Measurements from ENCODE around the gene KIAA1671.

GRCh38 chr22:25027959-25028840 lies 75.7 kb downstream of the KIAA1671 start:
- TF ChIP-seq POLR2A (IDR thresholded peaks at IDR 0.05) = no peak
- TF ChIP-seq CTCF (IDR thresholded peaks at IDR 0.05) = no peak

Measured in breast epithelium (tissue), 3 donors.